ENCODE measurements around the gene FREM1.
A peak's percentile ranks its signal among the peaks of the same experiment; 100 is the strongest.

FREM1 gene

GRCh38 chr9:14692470-14693250, 217.6 kb downstream of the FREM1 start:
- peak; percentile 52 for DNase-seq

GRCh38 chr9:14690948-14691730, 219.1 kb downstream of the FREM1 start:
- DNase-seq: no peak

- no peak for DNase-seq
Observed at GRCh38 chr9:14687042-14687719, 223.0 kb downstream of the FREM1 start.

GRCh38 chr9:14686168-14686567, 224.1 kb downstream of the FREM1 start:
- DNase-seq: no peak
